Activated naive CD4-positive, alpha-beta T cell treated with anti-CD3 and anti-CD28 coated beads for 36 hours (primary cell): ENCODE measurements around the gene CYRIA. TPM values are rescaled to one million over a fixed set of nuclear protein-coding genes. Genes with fewer than 3 reads are reported as not detected.

Source experiments
- CTCF ChIA-PET: fragments of 350-600 bp; sonication (Branson Sonifier 250); formaldehyde crosslinking; loops from one replicate; lab custom pipeline; 2021; ENCODE audit warnings: antibody characterized with exemption; lab: Charles Lee
- DNase-seq: peaks from one replicate; pipeline ENCODE4 v3.0.0-alpha.2; 2020
- H3K27ac Mint-ChIP-seq: one replicate; pipeline ENCODE4 v1.8.0; 2021; ENCODE audit warnings: mild to moderate bottlenecking, mixed read lengths
- H3K27me3 Mint-ChIP-seq: one replicate; pipeline ENCODE4 v1.8.0; 2021; ENCODE audit warnings: low read depth, mixed read lengths
- H3K36me3 Mint-ChIP-seq: one replicate; pipeline ENCODE4 v1.8.0; 2021; ENCODE audit warnings: low read depth, mixed read lengths
- H3K4me1 Mint-ChIP-seq: one replicate; pipeline ENCODE4 v1.8.0; 2021; ENCODE audit warnings: low read depth, mixed read lengths
- H3K4me3 Mint-ChIP-seq: one replicate; pipeline ENCODE4 v1.8.0; 2021; ENCODE audit warnings: mild to moderate bottlenecking, moderate library complexity, mixed read lengths
- H3K9me3 Mint-ChIP-seq: one replicate; pipeline ENCODE4 v1.8.0; 2021; ENCODE audit warnings: mixed read lengths
- intact Hi-C: fragments of 100-400 bp; cut with micrococcal nuclease; formaldehyde crosslinking; loops from one replicate; pipeline ENCODE4 v1.15.1; 2023
- total RNA-seq, 2 experiments: library from RNA; stranded (reverse); gene quantifications; one replicate each; pipeline ENCODE4 v1.2.3, GENCODE V29; 2021

Gene CYRIA
- total RNA-seq, 2 experiments from 2014 or later: 1.0 to 1.2 TPM

- Mint-ChIP-seq H3K4me3 (no peak overlapping the region), H3K36me3 (no peaks in the 10 kb centered on the region), H3K4me1 (no peaks in the 10 kb centered on the region), H3K9me3 (no peaks in the 10 kb centered on the region), H3K27me3 (no peaks in the 10 kb centered on the region), H3K27ac (no peak overlapping the region)
- CTCF ChIA-PET: no interaction called here
- intact Hi-C loops: no loop called here
- no peak for DNase-seq
Measured at GRCh38 chr2:16645088-16645487, 20.5 kb downstream of the CYRIA start.

- Mint-ChIP-seq H3K36me3 (no peaks in the 10 kb centered on the region), H3K9me3 (no peaks in the 10 kb centered on the region), H3K27me3 (no peaks in the 10 kb centered on the region), H3K27ac (no peak overlapping the region), H3K4me1 (no peaks in the 10 kb centered on the region), H3K4me3 (no peak overlapping the region)
- no peak for DNase-seq
- intact Hi-C loops: no loop called here
- CTCF ChIA-PET: no interaction called here
Measured at GRCh38 chr2:16644221-16644925, 21.3 kb downstream of the CYRIA start.

DNA sequence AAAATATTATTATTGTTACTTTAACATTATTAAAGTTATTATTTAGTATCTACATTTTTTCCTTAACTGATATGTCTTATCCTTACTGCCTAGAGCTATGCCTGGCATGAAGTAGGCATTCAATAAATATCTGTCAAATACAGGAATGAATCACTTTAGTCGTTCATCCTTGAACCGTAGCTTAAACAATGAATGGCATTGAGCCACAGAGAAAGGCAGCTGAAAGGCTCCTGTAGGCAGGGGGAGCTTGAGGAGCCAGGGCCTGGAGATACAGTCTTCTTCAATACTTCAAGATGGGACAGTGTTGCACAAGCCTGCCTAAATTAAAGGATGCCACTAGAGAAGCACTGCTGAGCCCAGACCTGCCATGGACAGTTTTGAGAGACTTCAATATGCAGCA lies 22.5 kb downstream of the CYRIA start:
- no peak overlapping the region for H3K27ac Mint-ChIP-seq
- H3K4me3 Mint-ChIP-seq: no peak overlapping the region
- H3K4me1 Mint-ChIP-seq: peaks cover 10% of the 10 kb centered on the region
- H3K36me3 Mint-ChIP-seq: no peaks in the 10 kb centered on the region
- H3K9me3 Mint-ChIP-seq: no peaks in the 10 kb centered on the region
- no peaks in the 10 kb centered on the region for H3K27me3 Mint-ChIP-seq
- DNase-seq: no peak
- intact Hi-C loops: no loop called here
- CTCF ChIA-PET: interaction anchor here (0.6 kb wide), 1 partner anchor 1241 kb away, joined by 3 read pairs; no protein-coding TSS in a partner anchor

- no peak for DNase-seq
- Mint-ChIP-seq H3K9me3 (peaks cover 2% of the 10 kb centered on the region), H3K4me1 (peaks cover 15% of the 10 kb centered on the region), H3K36me3 (peaks cover 3% of the 10 kb centered on the region), H3K4me3 (no peak overlapping the region), H3K27me3 (no peaks in the 10 kb centered on the region), H3K27ac (no peak overlapping the region)
- intact Hi-C loops: no loop called here
- CTCF ChIA-PET: interaction anchor here (1.1 kb wide), 1 partner anchor 115 kb away, joined by 3 read pairs; no protein-coding TSS in a partner anchor
Measured at GRCh38 chr2:16642088-16642487, 23.5 kb downstream of the CYRIA start.

- intact Hi-C loops: no loop called here
- Mint-ChIP-seq H3K4me1 (peaks cover 15% of the 10 kb centered on the region), H3K4me3 (no peak overlapping the region), H3K9me3 (peaks cover 2% of the 10 kb centered on the region), H3K27me3 (no peaks in the 10 kb centered on the region), H3K36me3 (peaks cover 3% of the 10 kb centered on the region), H3K27ac (no peak overlapping the region)
- no peak for DNase-seq
- CTCF ChIA-PET: interaction anchor here (1.1 kb wide), 1 partner anchor 115 kb away, joined by 3 read pairs; no protein-coding TSS in a partner anchor
Measured at GRCh38 chr2:16641509-16641908, 24.1 kb downstream of the CYRIA start.

GRCh38 chr2:16640867-16641266 lies 24.8 kb downstream of the CYRIA start:
- H3K27me3 Mint-ChIP-seq: peaks cover 1% of the 10 kb centered on the region
- H3K27ac Mint-ChIP-seq: no peak overlapping the region
- CTCF ChIA-PET: interaction anchor here (0.6 to 1.1 kb wide), 3 partner anchors 16 to 116 kb away, joined by 3 to 4 read pairs (median 3); no protein-coding TSS in a partner anchor

GRCh38 chr2:16640001-16640700 lies 25.5 kb downstream of the CYRIA start:
- no peak overlapping the region for H3K4me3 Mint-ChIP-seq
- H3K27me3 Mint-ChIP-seq: peaks cover 8% of the 10 kb centered on the region
- peaks cover 22% of the 10 kb centered on the region for H3K4me1 Mint-ChIP-seq
- CTCF ChIA-PET: interaction anchor here (0.6 to 0.9 kb wide), 4 partner anchors 15 to 200 kb away, joined by 3 to 5 read pairs (median 4); no protein-coding TSS in a partner anchor
- no peak overlapping the region for H3K27ac Mint-ChIP-seq
- H3K9me3 Mint-ChIP-seq: peaks cover 2% of the 10 kb centered on the region
- DNase-seq: no peak
- intact Hi-C loops: no loop called here
- peaks cover 3% of the 10 kb centered on the region for H3K36me3 Mint-ChIP-seq

More at GRCh38 chr2:16640867-16641266, 24.8 kb downstream of the CYRIA start:
- Mint-ChIP-seq H3K36me3 (peaks cover 3% of the 10 kb centered on the region), H3K9me3 (peaks cover 2% of the 10 kb centered on the region), H3K4me3 (no peak overlapping the region), H3K4me1 (peaks cover 16% of the 10 kb centered on the region)
- no peak for DNase-seq
- intact Hi-C loops: no loop called here

- peaks cover 2% of the 10 kb centered on the region for H3K9me3 Mint-ChIP-seq
- no peak for DNase-seq
- peaks cover 22% of the 10 kb centered on the region for H3K4me1 Mint-ChIP-seq
- no peak overlapping the region for H3K27ac Mint-ChIP-seq
- no peak overlapping the region for H3K4me3 Mint-ChIP-seq
- intact Hi-C loops: loop anchor here (1.0 kb wide), 1 partner anchor 118 kb away; no protein-coding TSS in a partner anchor
- peaks cover 3% of the 10 kb centered on the region for H3K36me3 Mint-ChIP-seq
- CTCF ChIA-PET: interaction anchor here (0.6 to 0.9 kb wide), 3 partner anchors 116 to 200 kb away, joined by 3 to 5 read pairs (median 3); no protein-coding TSS in a partner anchor
- peaks cover 13% of the 10 kb centered on the region for H3K27me3 Mint-ChIP-seq
Measured at GRCh38 chr2:16639431-16639830, 26.2 kb downstream of the CYRIA start.

- CTCF ChIA-PET: interaction anchor here (0.6 kb wide), 1 partner anchor 116 kb away, joined by 3 read pairs; no protein-coding TSS in a partner anchor
- Mint-ChIP-seq H3K36me3 (peaks cover 3% of the 10 kb centered on the region), H3K27ac (no peak overlapping the region), H3K27me3 (peaks cover 16% of the 10 kb centered on the region), H3K9me3 (peaks cover 2% of the 10 kb centered on the region), H3K4me1 (peaks cover 22% of the 10 kb centered on the region), H3K4me3 (no peak overlapping the region)
- peak; percentile 29 for DNase-seq
- intact Hi-C loops: loop anchor here (1.0 kb wide), 1 partner anchor 118 kb away; no protein-coding TSS in a partner anchor
Measured at GRCh38 chr2:16638946-16639345, 26.7 kb downstream of the CYRIA start.

DNA sequence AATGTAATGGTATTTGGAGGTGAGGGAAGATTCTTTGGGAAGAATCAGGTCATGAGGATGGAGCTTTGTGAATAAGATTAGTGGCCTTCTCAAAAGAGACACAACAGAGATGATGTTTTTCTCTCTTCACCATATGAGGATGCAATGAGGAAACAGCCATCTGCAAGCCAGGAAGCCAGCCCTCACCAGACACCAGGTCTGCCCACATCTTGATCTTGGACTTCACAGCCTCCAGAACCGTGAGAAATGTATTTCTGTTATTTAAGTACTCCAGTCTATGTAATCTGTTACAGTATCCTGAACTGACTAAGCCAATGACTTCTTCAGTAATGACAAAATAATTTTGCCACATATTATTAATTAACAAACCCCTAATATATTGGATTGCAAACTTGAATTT lies 28.3 kb downstream of the CYRIA start:
- DNase-seq: no peak
- Mint-ChIP-seq H3K27me3 (peaks cover 20% of the 10 kb centered on the region), H3K4me1 (peaks cover 22% of the 10 kb centered on the region), H3K4me3 (no peak overlapping the region), H3K9me3 (peaks cover 2% of the 10 kb centered on the region), H3K27ac (no peak overlapping the region), H3K36me3 (peaks cover 3% of the 10 kb centered on the region)
- CTCF ChIA-PET: interaction anchor here (0.8 to 1.7 kb wide), 2 partner anchors 11 to 29 kb away, joined by 6 read pairs; no protein-coding TSS in a partner anchor
- intact Hi-C loops: loop anchor here (2.0 kb wide), 1 partner anchor 15 kb away; no protein-coding TSS in a partner anchor

DNA sequence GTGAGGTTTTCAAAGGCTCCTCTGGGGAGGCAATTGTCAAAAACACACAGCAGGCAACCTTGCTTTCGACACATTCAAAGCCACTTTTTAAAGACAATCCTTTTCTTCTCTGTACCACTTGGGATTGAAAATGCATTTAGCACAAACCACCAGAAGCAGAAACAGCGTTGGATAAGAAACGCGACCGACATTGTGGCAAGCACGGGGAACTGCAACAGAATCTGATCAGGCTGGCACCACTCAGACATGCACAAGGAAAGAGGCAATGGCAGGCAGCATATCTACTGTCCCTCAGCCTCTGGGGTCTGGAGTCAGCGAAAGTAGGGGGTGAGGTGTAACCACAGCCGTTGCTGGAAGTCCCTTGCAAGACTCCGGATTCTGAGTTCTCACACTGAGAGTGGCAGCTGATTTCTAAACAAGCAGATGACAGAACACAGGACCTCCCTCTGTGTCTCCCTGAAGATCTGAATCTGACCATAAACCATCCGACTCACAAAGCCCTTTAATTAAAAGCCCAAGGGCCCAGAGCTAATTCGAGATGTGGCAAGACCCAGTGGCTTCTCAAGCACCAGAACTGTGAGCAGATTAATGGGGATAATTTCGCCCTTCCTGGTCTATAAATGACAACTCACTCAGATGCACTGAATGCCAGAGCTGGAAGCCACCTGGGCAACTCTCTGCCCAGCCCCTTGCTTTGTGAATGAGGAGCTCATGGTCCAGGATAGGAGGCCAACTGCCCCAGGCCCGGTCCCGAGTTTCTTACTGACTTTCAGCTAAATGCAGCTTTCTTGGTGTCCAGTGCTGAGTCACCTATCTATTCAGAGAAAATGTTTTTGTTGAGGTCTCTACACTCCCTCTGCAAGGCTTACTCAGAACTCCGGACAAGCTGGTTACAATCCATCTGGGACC lies 29.6 kb downstream of the CYRIA start:
- CTCF ChIA-PET: interaction anchor here (0.8 kb wide), 1 partner anchor 10 kb away, joined by 6 read pairs; no protein-coding TSS in a partner anchor
- Mint-ChIP-seq H3K27ac (no peak overlapping the region), H3K36me3 (peaks cover 3% of the 10 kb centered on the region), H3K27me3 (peaks cover 21% of the 10 kb centered on the region), H3K4me1 (peaks cover 22% of the 10 kb centered on the region), H3K9me3 (peaks cover 2% of the 10 kb centered on the region), H3K4me3 (no peak overlapping the region)
- no peak for DNase-seq
- intact Hi-C loops: loop anchor here (2.0 kb wide), 1 partner anchor 13 kb away; no protein-coding TSS in a partner anchor
